ENCODE data around the gene SPRED2.

DNA sequence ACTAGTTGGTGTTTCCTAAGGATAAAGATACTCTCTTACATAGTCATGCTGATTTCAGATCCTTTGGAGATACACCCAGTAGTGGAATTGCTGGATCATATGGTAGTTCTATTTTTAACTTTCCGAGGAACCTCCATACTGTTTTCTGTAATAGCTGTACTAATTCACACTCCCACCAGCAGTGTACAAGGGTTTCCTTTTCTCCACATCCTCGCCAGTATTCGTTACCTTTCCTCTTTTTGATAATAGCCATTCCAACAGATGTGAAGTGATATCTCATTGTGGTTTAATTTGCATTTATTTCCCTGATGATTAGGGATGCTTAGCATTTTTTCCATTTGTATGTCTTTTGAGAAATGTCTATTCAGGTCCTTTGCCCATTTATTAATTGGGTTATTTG lies 170.7 kb downstream of the SPRED2 start:
- TF ChIP-seq POLR2A (IDR thresholded peaks at IDR 0.05) (no peak), POLR2AphosphoS5 (IDR thresholded peaks at IDR 0.05; ENCODE audit: insufficient read depth in 1 of 2, low read depth in 1 of 2) (no peak)
- TF ChIP-seq, protein P1, sequence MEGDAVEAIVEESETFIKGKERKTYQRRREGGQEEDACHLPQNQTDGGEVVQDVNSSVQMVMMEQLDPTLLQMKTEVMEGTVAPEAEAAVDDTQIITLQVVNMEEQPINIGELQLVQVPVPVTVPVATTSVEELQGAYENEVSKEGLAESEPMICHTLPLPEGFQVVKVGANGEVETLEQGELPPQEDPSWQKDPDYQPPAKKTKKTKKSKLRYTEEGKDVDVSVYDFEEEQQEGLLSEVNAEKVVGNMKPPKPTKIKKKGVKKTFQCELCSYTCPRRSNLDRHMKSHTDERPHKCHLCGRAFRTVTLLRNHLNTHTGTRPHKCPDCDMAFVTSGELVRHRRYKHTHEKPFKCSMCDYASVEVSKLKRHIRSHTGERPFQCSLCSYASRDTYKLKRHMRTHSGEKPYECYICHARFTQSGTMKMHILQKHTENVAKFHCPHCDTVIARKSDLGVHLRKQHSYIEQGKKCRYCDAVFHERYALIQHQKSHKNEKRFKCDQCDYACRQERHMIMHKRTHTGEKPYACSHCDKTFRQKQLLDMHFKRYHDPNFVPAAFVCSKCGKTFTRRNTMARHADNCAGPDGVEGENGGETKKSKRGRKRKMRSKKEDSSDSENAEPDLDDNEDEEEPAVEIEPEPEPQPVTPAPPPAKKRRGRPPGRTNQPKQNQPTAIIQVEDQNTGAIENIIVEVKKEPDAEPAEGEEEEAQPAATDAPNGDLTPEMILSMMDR (IDR thresholded peaks at IDR 0.05), result no peak

All from vagina (tissue), 2 donors.